Activated CD4-positive, alpha-beta T cell treated with anti-CD3 and anti-CD28 coated beads for 1 hour (primary cell): ENCODE data around the gene HIVEP2.

Source experiments
- DNase-seq: peaks from one replicate; pipeline ENCODE4 v3.0.0-alpha.2; 2020

HIVEP2 gene

DNA sequence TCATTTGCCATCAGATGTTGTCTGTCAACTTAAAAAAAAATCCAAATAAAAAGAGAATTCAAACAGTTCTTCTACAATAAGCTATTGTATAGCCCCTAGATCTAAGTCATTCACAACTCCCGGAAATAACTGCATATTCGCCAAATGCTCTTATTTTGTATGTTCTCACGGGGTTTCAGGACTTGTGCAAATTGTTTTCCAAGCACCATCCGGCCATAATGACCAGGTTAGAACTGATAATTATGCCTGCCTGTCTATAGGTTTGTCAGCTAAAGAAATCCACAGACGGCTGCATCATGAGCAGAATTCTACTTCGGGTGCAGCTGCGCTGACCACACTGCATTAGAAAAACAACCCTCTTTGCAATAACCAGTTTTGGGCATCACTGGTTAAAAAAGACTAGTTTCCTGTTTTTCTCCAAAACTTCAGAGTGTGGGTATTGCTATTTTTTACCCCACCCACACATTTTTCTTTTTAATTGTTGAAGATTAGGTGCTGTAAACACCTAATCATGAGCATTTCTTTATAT, 87.7 kb downstream of the HIVEP2 start:
- DNase-seq, result no peak

DNA sequence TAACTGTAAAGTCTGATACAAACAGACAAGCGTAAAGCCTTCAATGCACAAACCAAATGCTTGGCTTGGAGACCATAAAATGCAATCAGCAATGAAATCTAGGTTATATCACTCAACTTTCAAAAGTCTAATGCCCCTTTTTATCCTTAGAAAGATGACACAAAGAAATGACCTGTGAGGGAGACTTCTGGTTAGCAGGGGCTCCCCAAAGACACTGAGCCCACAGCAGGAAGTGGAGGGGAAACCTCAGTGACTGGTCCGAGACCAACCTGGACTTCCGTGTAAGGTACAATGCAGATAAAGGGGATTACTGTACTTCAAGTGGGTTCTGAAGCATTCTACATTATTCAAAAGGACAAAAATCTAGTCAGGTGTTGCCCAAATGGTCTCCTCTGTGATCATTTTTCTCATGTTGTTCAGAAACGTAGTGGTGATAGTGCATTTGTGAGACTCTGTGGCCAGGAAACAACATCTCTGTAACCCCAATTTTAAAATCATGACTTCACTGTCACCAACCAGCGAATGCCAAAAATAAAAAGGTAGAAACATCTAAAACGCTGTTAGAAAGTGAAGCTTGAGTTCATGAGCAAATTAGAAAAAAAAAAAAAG, 88.2 kb downstream of the HIVEP2 start:
- no peak for DNase-seq

DNA sequence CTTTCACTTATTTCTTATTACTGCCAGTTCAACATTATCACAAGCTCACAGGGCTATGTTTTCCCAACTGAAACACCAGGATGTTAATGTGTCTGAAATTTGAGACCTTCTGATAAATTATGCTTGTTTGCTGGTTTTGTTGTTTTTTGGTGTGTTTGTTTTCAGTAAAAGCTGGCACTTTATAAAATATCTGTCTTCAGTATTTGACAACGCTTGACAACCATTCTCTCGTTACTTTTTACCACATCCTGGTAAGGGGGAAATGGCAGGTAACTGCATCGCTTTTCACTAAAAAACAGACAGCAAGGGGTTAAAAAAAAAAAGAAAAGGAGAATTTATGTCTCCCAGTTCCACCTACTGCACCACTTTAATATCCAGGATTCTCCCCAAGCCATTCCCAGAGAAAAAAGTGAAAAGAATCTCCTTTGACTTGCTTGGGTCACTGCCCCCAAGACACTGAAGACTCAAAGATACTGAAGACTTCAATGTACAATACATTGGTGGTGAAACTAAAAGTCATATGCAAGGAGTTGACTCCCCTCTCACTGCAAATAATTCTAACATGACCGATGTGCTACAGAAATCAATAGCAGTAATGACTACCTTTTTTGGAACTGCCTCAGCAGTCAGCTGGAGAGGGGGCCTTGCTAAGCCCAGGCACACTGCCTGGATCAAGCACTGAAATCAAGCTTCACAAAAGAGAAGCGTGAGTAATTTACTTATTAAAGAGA, 88.9 kb downstream of the HIVEP2 start:
- no peak for DNase-seq

DNA sequence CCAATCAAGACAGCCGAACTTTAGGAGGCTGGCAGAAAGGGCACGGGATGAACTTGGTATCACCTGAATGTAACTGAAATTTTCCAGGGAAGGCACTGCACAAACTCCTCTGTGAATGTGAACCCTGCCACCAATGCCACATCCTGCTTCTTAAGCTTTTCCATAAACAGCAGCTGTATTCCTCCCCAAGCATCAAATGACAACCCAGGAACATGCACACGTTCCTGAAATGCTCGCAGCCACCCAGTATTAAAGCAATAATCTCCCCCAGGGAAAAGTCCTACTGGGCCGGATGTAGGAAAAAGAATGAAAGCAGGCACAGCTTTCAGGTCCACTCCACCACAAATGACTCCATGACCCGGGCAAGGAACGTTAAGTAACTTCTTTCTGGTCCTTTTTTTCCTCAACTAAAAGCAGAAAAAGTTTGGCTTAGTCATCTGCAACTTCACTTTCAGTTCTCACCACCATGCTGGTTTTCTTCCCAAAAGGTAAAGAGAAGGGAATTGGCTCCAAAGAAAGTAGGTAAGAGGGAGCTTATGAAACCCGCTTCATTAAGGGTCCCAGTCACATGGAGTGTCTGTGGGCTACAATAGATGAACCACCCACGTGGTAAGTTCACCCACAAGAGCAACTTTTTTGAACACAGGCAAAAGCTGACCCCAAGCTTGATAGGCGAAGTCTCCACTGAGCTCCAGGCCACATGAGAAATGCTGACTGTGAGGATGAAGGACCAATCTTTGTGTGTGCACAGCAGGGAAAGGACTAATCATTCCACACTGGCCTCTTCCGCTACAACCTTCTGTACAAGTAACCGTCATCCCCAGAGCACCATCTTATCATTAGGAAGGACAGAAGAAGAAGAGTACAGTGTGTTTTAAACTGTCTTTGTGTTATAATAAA, 90.1 kb downstream of the HIVEP2 start:
- no peak for DNase-seq

DNA sequence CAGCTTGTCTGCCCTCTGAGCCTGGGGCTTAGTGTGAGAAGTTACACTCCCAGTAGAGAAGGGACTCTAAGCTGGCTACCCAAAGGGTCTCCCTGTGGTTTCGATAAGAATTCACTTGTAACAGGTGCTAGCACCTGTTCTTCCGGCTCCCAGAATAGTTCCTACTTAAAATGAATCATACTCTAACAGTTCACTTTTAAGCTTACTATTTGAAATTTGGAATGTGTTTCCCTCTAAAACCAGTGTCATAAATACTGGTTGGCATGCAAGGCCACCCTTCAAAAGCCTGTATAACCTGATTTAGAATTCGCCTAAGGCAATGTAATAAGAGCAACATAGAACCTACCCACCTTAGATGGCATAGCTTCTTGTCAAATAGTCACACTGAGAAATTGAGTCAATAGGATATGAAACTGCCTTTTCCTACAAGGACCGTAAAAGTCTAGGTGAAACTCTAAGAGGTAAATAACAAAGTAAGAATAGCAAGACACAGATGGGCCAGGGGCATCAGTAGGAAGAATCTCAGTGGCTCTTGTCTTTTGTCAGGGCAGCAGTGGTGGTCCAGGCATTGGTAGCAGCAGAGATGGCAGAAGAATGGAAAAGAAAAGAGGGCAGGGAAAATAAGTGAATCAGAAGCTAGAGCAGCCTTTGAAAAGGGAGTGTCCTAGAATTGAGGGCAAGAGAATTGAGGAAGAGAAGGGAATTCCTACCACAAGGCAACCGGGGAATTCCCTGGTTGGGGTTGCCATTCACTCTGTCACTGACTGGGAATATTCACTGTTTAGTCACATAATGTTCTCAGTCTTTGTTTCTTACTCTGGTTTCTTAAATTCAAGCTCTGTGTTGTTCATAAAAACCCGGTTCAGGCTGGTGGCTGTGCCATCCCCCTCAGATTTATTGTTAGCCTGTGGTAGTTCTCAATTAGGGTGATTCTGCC, 91.5 kb downstream of the HIVEP2 start:
- no peak for DNase-seq

DNA sequence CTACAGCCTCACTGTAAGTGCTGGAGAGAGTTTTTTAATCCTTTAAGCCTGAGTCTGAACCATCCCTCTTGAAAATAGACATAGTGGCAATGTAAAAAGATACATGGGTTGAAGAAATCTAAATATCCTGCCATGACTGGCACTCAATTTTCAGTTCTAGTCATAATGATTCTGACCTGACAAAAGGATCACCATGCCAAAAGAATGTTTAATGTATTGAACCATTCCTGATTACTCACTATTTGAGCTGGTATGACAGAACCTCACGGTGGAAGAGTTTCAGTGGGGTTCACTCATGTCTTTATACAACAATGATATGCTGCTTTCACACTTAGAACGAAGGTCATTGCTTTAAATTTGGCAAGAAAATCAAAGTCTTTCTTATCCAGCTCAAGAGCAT, 93.4 kb downstream of the HIVEP2 start:
- DNase-seq, result no peak

DNA sequence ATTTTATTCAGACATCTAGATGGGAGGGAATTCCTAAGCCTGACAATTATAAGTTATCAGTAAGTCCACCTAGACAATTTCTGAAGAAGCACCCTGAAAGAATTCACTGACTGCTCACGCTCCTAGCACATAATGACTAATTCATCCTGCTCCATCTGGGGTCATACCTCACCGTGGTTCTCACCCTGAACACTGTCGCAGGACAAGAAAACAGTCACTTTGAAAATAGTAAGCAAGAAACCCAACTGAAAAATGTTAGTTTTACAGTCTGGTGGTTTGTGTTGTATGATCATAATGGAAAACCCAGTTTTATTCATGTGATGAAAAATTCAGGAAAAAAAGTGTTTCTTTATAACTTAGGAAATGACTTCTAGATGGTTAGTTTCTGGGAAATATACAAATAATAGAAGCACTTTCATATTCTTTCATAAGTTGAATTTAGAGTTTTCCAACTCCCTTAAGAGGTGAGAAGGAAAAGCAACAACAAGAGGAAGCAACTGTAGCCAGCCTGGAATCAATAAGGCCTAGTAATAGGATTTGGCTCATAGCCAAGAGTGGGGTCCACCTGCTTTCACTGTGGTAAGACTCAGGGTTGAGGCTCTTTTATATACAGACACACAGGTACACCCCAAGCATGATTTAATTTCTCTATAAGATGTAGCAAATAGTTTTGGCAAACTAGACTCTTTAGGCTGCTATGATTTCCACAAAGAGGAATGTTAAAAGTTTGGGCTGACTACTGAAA, 94.1 kb downstream of the HIVEP2 start:
- DNase-seq, result no peak

DNA sequence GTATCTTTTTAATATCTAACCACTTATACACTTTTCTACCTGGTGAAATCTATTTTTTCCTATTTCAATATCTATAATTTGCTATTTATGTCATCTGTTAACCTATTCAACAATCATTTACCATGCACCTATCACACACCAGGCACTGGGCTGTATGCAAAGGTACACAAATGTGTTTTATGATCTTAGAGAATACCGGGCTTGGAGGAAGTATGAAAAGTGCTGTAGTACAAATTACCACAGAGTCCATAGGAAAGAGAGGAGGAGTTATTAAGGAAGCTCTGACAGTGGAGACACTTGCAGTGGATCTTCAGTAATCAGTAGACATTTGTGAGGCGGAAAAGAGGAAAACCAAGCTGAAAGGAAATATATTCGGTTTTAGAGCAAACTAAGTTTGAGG, 96.0 kb downstream of the HIVEP2 start:
- no peak for DNase-seq

DNA sequence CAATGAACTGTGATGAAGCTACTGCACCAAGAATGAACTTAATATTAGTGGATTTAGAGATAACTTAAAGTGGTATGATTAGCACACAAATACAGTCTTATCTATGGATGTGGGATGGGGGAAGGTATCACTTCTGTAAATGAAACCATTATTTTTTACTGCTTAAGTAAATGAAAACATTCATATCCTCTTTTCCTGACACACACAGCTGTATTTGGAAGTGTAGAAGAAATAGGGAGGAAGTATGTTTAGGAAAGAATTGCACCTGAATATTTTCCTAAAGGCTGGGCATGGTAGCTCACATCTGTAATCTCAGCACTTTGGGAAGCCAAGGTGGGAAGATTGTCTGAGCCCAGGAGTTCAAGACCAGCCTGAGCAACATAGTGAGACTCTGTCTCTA, 96.8 kb downstream of the HIVEP2 start:
- DNase-seq, result no peak

DNA sequence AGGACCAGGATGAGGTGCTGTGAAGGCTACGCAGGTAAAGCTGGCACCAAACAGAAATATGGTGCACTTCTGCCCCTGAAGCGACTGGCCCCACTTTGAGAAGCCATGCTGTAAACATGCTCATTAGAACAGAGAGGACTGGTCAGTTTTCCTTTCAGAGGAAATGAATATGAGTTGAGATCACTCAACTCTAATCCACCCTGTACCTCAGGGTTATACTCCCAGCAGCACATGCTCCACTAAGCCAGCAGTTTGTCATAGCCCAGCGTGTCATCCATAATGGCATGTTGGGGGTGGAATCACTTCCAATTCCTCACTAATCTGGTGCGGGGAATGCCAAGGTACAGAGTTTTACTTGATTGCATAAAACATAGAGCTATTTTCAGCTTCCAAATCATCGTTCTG, 98.1 kb downstream of the HIVEP2 start:
- DNase-seq, result no peak

DNA sequence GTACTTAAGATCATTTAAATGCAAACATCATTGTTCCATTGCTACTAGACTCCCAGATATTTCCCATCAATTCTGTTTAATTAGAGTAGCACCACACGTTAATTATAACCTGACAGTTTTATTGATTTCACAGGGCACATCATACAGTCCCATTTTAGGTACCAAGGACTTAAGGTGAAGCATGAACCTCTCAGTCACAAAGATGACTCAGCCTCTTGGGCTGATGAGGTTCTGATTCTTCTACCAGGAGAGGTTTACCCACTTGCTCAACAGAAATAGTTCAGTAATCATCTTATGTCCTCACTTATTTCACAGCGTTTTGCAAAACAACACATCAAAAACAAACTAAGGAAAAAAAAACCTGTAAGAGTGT, 98.5 kb downstream of the HIVEP2 start:
- DNase-seq, result no peak

DNA sequence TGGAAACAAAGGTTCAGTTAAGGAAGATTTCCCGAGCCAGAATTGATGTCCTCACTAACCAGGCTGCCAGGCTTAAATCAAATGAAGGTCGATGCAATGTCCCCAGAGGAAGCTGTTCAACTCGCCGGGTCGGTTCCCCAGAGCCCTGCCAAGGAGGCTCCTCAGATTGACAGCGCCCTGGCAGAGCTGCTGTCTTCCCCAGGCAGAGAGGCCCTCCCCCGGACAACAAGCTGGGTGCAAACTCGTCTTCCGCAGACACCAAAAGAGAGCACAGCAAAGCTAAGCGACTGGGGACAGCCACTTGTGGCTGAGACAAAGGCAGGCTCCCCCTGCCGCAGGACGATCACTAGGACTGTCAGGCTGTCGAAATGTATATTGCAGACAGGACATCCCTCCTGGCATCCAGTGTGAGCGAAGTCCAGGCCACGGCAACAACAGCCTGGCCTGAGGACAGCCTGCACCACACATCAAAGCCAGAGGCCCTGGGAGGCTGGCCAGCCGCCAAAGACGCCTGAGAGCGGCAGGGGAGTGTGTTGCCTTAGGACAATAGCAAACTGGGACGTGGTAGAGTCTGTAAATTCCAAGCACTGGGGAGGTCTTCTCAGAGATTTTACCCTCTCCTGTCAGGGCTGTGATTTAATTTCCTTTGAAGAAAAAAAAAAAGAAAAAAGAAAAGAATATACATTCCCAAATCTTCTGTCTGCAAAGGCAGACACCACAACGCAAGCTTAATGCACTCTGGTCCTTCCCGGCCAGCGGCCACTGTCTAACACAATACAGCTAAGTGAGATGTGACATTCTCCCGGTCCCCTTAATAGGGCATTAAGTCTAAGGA, 99.1 kb downstream of the HIVEP2 start:
- DNase-seq, result peak; percentile 46

DNA sequence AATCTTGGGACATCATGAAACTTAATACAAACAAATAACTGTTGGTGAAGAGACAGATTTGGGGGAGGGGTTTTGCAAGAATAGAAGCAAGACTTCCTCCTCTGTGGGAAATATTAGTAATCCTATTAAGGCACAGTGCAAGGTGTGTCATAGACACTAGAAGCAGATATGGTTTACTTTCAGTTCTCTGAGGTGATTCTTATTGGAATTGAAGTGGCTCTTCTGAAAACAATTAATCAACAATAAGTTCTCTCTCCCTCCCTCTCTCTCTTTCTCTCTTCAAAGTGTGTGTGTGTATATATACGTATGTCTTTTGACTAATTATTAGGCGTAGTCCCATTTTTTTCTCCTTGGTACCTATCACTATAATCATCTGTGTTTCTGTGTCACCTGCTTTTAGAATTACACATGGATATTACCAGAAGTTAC, 99.8 kb downstream of the HIVEP2 start:
- DNase-seq, result no peak

DNA sequence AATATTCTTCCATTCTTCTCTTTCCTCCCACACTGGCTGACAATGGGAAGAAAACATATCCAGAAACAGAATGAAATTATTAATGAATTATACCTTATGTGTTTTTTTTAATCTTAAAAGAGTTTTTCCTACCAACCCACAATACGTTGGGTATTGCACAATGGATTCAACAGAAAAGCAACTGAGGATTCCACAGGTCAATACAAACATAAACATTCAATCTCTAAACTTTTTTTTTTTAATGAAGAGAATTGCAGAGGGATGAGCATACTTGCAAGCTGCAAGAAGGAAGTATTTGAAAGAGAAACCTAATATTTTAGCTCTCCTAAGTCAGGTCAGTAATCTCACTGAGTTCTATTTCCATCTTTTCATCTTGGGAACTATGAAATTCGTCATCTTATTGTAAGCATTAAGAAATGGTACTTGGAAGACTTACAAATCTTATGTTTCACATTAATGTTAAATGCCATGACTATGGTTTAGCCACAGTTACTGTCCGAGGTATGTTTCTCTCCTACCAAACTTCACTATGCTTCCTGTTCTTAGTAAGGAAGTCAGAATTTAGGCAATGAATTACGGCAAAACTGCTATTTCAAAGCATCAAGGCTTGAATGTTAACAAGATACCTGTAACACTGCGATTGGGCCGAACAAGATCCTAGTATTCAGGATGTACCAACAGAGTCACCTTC, 100.8 kb downstream of the HIVEP2 start:
- no peak for DNase-seq

DNA sequence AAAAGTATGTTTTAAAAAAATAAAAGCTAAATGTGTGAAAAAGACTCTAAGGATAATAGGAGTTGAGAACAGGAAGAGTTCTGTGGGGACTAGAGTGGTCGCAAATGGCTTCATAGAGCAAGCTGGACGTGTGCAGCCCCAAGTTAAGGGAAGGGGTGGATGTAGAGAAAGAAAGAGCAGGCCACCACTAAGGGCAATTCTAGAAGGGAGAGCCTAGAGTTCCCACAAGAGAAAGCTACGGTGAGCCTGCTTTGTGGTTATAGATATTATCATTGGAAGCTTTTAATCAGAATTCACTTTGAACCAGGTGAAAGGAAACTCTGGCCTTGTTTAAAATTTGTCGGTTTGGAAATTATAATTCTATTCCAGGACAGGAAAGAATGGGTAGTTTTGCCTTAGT, 101.6 kb downstream of the HIVEP2 start:
- no peak for DNase-seq

DNA sequence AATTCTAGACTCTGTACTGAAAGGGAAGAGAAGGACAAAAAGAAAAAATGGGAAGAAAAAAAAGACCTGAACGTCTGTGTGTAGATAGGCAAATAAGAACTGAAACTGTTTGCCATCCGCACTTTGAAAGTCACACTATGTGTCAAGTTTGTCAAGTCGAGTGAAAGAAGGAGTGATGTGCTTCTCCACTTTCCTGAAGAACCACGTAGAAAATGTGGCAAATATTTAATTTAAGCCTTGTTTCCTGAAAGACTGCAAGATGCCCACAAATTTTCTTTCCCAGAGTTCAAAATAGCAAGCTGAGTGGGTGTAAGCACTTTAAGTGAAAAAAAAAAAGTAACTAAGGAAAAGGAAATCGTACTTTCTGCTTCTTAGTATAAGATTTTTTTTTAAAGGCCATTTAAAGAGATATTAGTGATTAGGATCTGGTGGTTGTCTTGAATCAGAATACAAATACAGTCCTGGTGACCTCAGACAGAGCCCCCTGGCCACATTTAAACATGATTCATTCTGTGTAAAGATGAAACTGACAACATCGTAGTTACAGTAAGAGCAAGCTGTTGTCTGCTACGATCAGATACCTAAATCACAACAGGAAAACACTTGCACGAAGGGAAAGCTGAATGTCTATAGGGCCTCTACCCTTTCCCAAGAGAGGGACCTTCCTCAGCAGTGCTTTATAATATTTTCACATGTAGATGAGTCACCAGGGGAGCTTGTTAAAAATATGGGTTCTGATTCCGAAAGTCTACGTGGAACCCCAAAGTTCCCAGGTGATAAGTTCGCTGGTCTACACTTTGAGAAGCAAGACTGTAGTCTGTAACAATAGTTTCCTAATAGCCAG, 102.3 kb downstream of the HIVEP2 start:
- no peak for DNase-seq

DNA sequence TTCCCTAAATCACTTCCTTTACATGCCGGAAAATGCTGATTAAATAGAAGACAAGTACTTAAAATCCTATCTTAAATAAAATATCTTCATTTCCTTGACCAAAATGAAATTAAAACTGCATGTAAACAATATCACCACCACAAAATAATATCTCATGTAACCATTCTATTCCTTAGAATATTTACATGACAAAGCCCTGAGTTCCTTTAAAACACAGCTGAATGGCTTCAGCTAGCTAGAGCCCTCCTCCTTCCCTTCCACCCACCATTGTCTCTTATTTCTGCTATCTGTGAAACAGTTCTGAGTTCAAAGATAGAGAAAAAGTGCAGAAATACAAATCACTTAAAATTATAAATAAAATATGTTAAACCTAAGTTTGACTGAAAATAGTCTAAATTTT, 103.1 kb downstream of the HIVEP2 start:
- DNase-seq, result no peak

DNA sequence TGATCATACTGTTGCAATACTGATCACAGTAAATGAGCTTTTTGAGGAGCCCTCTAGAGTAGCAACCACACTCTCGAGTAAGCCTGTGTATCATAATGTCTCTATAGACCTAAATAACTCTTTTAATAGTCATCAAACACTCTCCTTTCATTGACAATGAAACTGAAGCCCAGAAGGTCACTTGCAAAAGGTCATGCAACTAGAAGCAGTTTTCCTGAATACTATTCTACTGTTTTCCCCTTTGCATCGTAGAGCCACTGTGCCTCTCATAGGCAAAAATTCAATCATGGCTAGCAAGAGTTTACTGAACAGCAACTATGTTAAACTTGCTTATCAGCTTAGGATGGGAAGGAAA, 105.3 kb downstream of the HIVEP2 start:
- DNase-seq, result no peak
